Measurements from ENCODE around the gene ALG10.
"Not testable (repeated sequence)": the region's sequence is repeated elsewhere in the genome, so short reads cannot be mapped to it uniquely, and the experiment has no call there.

ALG10 gene, protein sequence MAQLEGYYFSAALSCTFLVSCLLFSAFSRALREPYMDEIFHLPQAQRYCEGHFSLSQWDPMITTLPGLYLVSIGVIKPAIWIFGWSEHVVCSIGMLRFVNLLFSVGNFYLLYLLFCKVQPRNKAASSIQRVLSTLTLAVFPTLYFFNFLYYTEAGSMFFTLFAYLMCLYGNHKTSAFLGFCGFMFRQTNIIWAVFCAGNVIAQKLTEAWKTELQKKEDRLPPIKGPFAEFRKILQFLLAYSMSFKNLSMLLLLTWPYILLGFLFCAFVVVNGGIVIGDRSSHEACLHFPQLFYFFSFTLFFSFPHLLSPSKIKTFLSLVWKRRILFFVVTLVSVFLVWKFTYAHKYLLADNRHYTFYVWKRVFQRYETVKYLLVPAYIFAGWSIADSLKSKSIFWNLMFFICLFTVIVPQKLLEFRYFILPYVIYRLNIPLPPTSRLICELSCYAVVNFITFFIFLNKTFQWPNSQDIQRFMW

DNA sequence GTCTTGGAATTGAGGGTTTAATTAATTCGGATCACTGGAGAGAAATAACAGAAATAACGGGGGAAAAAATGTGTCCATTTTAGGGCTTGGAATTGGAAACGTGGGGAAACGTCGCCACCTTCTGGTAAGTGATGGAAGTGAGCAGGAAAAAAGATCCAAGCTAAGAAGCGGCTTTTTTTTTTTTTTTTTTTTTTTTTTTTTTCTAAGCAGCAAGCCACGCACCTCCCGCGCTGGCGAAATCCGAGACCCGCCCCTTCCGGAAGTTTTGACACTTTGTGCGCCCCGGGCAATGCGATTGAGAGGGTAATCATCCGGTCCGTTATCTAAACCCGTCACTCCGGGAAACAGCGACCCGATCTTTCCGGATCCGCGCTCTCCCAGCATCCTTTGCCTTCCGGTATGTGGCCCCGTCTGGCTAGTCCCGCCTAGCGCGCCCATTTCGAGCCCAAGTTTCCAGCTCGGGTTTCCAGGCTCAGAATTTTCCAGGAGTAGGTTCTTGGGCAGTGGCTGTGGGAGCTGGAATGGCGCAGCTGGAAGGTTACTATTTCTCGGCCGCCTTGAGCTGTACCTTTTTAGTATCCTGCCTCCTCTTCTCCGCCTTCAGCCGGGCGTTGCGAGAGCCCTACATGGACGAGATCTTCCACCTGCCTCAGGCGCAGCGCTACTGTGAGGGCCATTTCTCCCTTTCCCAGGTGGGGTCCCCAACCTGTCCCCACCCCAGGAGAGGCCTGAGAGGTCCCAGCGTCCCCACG, at the start of gene ALG10:
Gene ALG10 (plus strand): TSS at position 418 of the 752 bp plus-strand sequence. CDS start 104 bp downstream, at position 522.
- peak; percentile 98 for DNase-seq (ENCODE audit: low read depth, low spot score)

DNA sequence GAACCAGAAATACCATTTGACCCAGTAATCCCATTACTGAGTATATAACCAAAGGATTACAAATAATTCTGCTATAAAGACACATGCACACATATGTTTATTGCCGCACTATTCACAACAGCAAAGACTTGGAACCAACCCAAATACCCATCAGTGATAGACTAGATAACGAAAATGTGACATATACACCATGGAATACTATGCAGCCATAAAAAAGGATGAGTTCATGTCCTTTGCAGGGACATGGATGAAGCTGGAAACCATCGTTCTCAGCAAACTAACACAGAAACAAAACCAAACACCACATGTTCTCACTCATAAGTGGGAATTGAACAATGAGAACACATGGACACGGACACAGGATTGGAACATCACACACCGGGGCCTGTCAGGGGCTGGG, 49.4 kb upstream of the ALG10 start:
- not testable (repeated sequence) for DNase-seq (ENCODE audit: low read depth, low spot score)

DNA sequence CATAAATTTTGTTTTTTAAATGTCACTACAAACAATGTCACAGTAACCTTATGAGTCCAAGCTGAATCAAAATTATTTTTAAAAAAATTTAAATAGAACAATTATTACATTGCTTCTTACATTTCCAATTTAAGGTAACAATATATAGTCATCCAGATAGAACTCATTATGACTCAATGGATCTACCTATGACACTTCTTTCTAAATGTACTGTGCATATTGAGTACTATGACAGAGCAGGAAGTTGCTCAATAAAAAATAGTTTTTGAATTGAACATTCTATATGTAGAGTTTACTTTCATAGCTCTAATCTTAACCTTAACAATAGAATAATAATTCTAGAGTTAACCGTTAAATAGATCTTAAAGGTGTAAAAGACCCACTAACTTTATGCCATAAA, 44.4 kb upstream of the ALG10 start:
- no peak for DNase-seq (ENCODE audit: low read depth, low spot score)

DNA sequence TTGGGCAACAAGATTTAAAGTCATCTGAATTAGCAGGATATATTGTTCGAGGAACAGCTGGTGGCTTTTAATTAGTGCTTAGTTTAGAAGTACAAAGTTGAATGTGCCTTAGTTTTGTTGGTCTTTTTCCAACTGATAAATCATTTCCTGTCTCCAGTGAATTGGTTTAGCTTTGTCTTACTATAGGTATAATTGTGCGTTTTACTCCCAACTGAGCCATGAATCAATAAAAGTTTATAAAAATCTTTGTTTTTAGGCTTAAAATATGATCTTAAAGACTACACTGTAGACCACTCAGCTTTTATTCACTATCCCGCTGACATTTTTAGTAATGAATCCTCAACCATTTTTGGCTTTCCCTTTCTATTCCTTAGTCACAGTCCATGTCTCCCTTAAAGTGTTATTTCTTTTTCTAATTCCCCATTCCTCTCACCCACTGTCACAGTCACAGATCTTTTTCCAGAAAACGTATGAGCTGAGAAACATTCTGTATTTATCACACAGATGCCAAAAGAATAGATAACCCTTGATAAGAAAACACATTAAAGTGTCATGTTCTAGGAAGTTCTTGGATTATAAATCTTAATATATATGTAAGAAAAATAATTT, 34.0 kb upstream of the ALG10 start:
- DNase-seq (ENCODE audit: low read depth, low spot score): no peak

DNA sequence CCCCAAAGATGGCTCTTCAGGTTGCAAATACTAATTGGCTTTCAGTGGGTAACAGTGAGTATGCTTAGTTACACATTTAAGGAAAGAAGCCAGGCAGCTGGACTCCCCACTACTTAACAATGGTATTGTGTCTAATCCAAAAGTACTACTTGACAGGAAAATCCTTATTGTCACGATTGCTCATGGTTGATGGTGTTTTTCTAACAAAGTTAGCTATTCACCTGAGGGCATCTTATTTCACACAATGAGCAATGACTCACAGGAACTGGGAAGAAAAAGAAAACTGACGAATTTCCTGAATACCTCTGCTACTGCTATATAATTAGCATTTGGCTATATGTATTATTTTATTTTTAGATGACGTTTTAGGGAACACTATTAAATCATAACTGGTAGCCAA, 33.4 kb upstream of the ALG10 start:
- no peak for DNase-seq (ENCODE audit: low read depth, low spot score)

DNA sequence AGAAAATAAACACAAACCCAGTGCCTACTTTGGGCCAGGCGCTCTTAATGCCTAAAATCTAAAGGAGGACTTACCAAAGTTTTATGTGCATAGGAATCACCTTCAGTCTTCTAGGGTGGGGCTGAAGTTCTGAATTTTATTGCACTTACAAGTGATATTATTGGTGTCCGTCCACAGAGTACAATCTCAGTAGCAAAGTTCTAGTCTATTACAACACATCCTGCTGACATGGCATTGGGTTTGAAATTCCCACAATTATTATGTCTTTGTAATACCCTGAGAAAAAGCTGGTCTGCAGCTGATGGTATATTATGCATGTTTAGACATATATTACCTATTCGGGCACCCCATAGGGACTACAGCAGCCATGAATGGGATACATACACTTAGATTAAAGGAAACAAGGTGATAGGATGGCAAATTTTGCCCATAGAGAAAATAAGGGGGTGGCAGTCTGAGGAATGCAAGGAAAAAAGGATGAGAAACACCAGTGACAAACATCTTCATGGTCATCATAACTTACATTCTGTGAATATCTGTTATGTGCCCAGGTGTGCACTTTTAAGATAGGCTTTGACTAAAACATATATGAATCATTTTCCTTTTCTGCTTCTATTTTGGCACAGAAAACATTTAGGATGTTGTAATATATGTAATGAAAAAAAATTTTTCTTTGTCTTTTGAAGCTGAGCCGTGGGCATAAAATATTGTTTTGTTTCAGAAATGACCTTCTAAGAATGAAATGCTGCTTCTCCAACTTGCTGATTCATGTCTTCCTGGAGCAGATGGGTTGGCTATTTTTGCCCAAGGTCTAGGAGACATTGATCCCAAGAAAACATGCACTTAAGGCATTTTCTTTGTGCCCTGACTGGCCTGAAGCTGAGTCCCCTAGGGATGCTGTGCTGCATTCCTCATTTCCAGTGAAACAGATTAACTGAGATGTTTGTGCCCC, 27.2 kb upstream of the ALG10 start:
- DNase-seq (ENCODE audit: low read depth, low spot score): no peak

DNA sequence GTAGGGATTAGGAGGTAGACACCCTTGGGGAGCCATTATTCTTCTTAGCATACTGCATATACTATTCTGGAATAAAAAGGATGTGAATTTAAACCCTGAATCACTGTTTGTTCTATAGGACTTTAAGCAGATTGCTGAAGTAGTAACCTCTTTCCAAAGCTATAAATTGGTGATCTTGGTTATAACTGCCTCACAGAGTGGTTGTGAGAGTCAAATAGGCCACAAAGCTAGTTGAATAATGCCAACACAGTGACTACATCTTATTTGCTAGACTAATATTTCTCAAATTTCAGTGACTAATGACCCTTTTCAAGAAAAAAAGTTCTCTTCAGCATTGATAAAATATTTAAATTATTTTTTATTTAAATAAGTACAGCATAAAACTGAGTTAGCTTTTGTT, 13.5 kb upstream of the ALG10 start:
- not testable (repeated sequence) for DNase-seq (ENCODE audit: low read depth, low spot score)

DNA sequence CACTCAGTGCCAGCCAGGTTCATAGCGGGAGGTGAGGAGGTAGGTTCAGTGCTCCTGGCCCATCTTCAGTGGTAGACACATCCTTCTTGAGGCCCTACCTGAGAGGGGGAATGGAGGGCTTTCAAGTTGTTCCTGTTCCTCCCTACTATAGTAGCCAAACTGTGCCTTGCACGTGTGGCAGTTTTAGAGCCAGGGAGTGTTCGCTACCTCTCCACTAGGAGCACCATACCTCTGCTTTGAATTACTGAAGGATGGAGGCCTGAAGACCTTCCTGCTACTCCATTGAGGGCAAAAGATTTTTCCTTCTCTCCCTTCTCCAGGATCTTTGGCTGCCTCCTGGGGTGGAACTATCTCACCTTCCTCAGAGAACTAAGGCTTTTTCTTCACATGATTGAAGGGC, 5.9 kb upstream of the ALG10 start:
- DNase-seq (ENCODE audit: low read depth, low spot score): no peak

DNA sequence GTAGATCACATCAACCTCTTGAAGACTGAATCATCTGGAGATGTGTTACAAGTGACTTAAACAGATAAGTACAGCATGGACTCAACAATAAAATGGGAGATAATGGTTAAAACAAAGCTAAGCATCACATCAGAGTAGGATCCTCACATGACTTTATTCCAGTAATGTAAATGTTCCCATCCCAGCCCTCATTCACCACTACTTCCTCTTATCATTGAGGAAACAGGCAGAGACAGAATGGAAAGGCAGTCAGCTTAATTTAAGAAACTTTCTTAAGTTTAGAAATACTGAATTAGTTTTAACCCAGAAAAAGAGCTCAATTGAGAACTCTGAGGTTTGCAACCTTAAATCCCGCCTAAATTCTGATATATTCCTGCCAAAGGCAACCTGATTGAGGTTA, 1.2 kb upstream of the ALG10 start:
- DNase-seq (ENCODE audit: low read depth, low spot score): no peak

DNA sequence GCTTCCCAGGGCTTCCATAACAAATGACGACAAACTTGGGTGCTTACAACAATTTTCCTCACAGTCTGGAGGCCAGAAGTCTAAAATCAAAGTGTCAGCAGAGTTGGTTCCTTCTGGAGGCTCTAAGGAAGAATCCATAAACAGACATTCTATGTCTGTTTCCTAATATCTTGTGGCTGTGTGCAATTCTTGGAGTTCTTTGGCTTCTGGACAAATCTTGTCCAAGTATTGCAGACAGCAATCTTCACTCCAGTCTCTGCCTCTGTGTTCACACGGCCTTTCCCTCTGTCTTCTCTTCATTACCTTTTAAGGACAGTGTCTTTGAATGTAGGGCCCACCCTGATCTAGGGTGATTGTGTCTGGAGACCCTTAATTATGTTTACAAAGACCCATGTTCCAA, 5.4 kb downstream of the ALG10 start:
- DNase-seq (ENCODE audit: low read depth, low spot score): not testable (repeated sequence)

DNA sequence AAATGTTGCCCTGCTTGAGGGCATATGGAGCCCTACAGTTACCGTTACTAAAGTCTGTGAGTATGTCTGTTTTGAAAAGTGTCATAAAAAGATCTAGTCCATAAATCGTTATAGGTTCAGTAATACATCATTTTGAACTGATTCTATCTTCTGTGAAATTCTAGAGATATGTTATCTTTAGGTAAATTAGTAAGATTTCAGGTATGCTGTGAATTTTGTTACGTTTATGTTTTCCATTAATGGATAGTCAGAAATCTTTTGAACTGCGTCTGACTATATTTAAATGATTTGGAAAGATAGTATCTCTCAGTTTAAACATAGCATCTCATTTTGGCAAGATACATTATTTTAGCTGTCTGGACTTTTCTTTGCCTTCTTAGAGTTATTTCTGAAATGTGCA, 8.3 kb downstream of the ALG10 start:
- DNase-seq (ENCODE audit: low read depth, low spot score): no peak

DNA sequence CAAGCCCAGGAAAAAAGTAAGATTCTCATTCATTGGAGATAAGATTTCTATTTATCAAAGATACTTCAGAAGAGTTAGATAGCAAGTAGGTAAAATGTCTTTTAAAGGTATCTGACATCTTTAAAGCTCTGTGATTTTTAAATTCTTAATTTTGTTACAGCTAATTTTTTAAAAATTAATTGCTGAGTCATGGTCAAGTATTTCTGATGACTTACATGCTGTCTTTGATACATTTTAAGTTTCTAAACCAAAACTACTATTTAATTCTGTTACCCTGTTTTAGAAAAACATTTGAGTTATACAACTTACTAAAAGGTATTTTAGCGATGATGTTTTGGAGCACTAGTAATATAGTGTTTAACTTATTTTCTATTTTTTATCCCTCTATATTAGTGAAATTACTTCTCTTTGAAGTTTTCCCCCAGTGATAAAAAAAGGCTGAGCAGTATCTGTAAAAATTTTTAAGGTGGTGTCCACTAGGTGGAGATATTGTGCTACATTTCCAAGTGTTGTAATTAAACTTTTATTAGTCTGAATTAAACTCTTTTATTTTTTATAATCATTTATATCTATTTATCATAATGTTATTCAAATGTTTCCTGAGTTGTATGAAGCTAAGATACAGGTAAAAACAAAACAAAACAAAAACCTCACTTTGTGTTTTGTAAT, 11.5 kb downstream of the ALG10 start:
- DNase-seq (ENCODE audit: low read depth, low spot score): peak; percentile 37

DNA sequence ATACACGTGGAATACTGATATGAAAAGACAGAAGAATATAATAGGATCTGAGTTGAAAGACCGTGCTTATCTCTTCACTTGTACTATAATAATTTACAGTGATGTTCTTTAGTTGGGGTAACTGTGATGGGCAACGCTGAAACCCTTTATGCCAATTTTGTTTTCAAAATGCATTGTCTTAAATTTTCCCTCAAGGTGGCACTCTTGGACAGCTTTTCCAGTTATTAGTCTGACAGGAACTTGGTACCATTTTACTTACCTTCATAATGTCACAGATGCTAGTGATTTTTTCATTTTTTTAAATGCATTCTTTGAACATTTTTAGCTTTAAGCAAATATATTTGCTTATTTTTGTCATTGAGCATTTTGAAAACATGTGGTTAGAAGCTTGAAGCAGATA, 16.1 kb downstream of the ALG10 start:
- DNase-seq (ENCODE audit: low read depth, low spot score): peak; percentile 1

DNA sequence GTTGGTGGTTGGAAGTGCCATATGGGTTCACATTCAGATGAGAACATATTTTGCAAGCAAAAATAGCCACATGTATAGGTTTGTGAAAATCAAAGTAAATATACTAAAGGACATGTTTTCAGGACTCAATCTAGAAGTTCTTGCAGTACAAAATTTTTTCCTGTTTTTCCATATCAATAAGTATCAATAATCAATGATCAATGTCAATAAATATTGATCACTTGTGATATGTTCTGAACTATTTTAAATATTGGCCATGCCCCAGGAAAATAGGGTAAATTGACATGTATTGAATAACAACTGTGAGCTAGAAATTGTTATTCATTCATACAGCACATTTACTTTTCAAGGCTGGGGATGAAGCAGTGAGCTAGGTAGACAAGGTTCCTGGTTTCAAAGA, 24.3 kb downstream of the ALG10 start:
- DNase-seq (ENCODE audit: low read depth, low spot score): no peak

DNA sequence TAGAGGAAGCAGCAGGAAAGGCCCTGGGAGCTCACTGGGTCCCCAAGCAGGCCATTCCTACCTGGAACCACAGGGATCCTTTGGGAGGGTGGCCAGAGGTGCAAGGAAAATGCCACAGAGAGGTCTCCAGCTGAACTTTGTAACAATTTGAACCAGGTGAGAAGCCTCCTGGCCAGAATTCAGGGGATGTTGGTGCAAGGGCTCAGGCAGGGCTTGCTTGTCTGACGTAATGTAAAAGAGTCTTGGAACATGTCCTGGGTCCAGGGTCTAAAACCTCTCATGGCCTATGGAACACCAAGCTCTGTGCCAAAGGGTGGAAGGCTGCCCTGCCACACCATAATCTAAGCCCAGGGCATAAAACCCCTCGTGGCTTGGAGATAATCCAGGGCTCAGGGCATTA, 25.6 kb downstream of the ALG10 start:
- not testable (repeated sequence) for DNase-seq (ENCODE audit: low read depth, low spot score)

DNA sequence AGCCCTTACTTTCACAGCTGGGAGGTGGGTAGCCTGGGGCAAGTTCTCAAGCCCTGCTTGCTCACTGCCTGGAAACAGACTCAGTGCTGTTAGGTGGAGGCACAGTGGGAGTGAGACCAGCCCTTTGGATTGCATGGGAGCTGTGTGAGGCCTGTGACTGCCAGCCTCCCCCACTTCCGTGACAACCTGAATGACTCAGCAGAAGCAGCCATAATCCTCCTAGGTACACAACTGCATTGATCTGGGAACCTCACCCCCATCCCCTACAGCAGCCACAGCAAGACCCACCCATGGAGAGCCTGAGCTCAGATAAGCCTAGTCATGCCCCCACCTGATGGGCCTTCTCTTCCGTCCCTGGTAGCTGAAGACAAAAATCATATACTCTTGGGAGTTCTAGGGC, 26.4 kb downstream of the ALG10 start:
- no peak for DNase-seq (ENCODE audit: low read depth, low spot score)

DNA sequence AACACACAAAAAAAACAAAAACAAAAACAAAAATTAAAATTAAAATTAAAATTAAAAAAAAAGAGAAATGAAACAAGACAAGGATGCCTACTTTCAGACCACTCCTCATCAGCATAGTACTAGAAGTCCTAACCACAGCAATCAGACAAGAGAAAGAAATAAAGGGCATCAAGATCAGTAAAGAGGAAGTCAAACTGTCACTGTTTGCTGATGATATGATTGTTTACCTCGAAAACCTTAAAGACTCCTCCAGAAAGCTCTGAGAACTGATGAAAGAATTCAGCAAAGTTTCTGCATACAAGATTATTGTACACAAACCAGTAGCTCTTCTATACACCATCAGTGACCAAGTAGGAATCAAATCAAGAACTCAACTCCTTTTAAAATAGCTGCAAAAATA, 29.2 kb downstream of the ALG10 start:
- no peak for DNase-seq (ENCODE audit: low read depth, low spot score)

DNA sequence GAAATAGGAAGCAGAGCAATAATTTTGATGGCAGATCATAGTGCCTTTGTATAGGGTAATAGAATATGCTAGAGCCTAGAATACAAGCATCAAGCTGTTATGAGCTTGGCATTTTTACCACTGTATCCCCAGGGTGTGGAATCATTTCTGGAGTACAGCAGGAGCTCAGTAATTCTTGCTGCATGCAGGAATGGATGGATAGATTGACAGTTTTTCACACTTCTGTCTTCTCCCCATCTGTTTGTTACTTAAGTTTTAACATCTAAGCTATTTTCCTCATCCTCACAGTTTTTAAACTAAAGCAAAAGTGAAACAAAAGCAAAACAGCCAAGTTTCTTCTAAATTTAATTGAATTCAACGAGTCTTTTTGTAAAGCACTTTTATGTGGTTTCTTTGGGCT, 32.6 kb downstream of the ALG10 start:
- DNase-seq (ENCODE audit: low read depth, low spot score): no peak
